Fibroblast of lung (primary cell): ENCODE data around the gene CFAP52. TPM values are rescaled to one million over a fixed set of nuclear protein-coding genes. Genes with fewer than 3 reads are reported as not detected.
A peak's percentile ranks its signal among the peaks of the same experiment; 100 is the strongest.

Experiments
- DNase-seq, 2 donors: peaks; one replicate each; pipeline versions ENCODE4 v3.0.0 to v3.0.0-alpha.2; 2010; ENCODE audit warnings: low read depth in 2 of 2
- H2AFZ ChIP-seq: 2 replicates; pipeline ENCODE4 v1.5.1; 2012; ENCODE audit warnings: low read length, control low read depth, inconsistent platforms
- H3K27ac ChIP-seq: 2 replicates; pipeline ENCODE4 v1.5.1; 2011; ENCODE audit warnings: low read length, control low read depth; ENCODE audit not compliant: insufficient read depth
- H3K27me3 ChIP-seq: 2 replicates; pipeline ENCODE4 v1.5.1; 2011; ENCODE audit warnings: mild to moderate bottlenecking, low read length; ENCODE audit not compliant: control insufficient read depth, insufficient read depth
- H3K36me3 ChIP-seq: 2 replicates; pipeline ENCODE4 v1.5.1; 2011; ENCODE audit warnings: low read length; ENCODE audit not compliant: control insufficient read depth, insufficient read depth
- H3K4me1 ChIP-seq: 2 replicates; pipeline ENCODE4 v1.5.1; 2011; ENCODE audit warnings: low read length; ENCODE audit not compliant: control insufficient read depth, insufficient read depth; ENCODE audit errors: extremely low read depth
- H3K4me2 ChIP-seq: 2 replicates; pipeline ENCODE4 v1.5.1; 2011; ENCODE audit warnings: low read length, control low read depth; ENCODE audit not compliant: insufficient read depth; ENCODE audit errors: extremely low read depth
- H3K4me3 ChIP-seq, 4 experiments: fragments of 200-600 bp in 1 of 4; sonication (generic) in 1 of 4; replicated peaks in 1 of 4; 2 replicates each; pipeline ENCODE4 v1.5.1; 2011 to 2016; ENCODE audit warnings: low read length in 4 of 4, low read depth in 3 of 4, mild to moderate bottlenecking in 3 of 4, control low read depth in 2 of 4, inconsistent platforms in 1 of 4, mixed read lengths in 1 of 4; ENCODE audit not compliant: insufficient read depth in 1 of 4; ENCODE audit errors: control extremely low read depth in 1 of 4
- H3K79me2 ChIP-seq: 2 replicates; pipeline ENCODE4 v1.5.1; 2012; ENCODE audit warnings: mild to moderate bottlenecking, low read length, inconsistent platforms; ENCODE audit not compliant: control insufficient read depth, insufficient read depth
- H3K9ac ChIP-seq: 2 replicates; pipeline ENCODE4 v1.5.1; 2011; ENCODE audit warnings: mild to moderate bottlenecking, low read length, control low read depth; ENCODE audit not compliant: insufficient read depth
- H3K9me3 ChIP-seq: 2 replicates; pipeline ENCODE4 v1.5.1; 2012; ENCODE audit warnings: low read depth, low read length; ENCODE audit not compliant: control insufficient read depth, insufficient read depth
- H4K20me1 ChIP-seq: 2 replicates; pipeline ENCODE4 v1.5.1; 2011; ENCODE audit warnings: low read length; ENCODE audit not compliant: control insufficient read depth, insufficient read depth; ENCODE audit errors: extremely low read depth
- CTCF ChIP-seq, 2 donors: IDR thresholded peaks in 1 of 2; conservative IDR thresholded peaks in 1 of 2; 1 replicate in 1 of 2; 2 replicates in 1 of 2; pipeline ENCODE4 v1.5.1; 2011 to 2012; ENCODE audit warnings: low read length in 2 of 2, control low read depth in 1 of 2, inconsistent platforms in 1 of 2, low read depth in 1 of 2, mild to moderate bottlenecking in 1 of 2
- EZH2 ChIP-seq: IDR thresholded peaks from 2 replicates; pipeline ENCODE4 v1.5.1; 2012; ENCODE audit warnings: low read length, control low read depth, mild to moderate bottlenecking; ENCODE audit errors: missing control alignments
- polyA plus RNA-seq, 2 donors: library from polyadenylated mRNA; depleted of rRNA in 1 of 2; stranded (reverse) in 1 of 2; unstranded in 1 of 2; fragments of >200 nt; gene quantifications; 2 replicates each; pipeline ENCODE4 v1.2.1, GENCODE V29; 2011 to 2012; ENCODE audit warnings: missing spikeins in 1 of 2
- total RNA-seq: library from RNA; depleted of rRNA; stranded (reverse); fragments of >200 nt; gene quantifications from 2 replicates; pipeline ENCODE4 v1.2.1, GENCODE V29; 2014

The CFAP52 gene
- total and polyA plus RNA-seq, 2 donors (not counting 1 experiment from before 2014, with no cell fraction given), result 0.33 TPM; not detected in 1

- no peak overlapping the region for H3K4me3 ChIP-seq
- H3K9me3 ChIP-seq, result no peaks in the 10 kb centered on the region
- TF ChIP-seq CTCF (conservative IDR thresholded peaks at IDR 0.05 in 1 of 2, IDR thresholded peaks at IDR 0.05 in 1 of 2; ENCODE audit: low read depth in 1 of 2, low read length in 2 of 2) (no peak), EZH2 (no peak)
- no peak for DNase-seq
- H3K27me3 ChIP-seq, result peaks cover 19% of the 10 kb centered on the region
- H3K9ac ChIP-seq, result no peak overlapping the region
- H3K79me2 ChIP-seq, result no peaks in the 10 kb centered on the region
- H3K4me1 ChIP-seq, result no peaks in the 10 kb centered on the region
- no peaks in the 10 kb centered on the region for H4K20me1 ChIP-seq
- H3K27ac ChIP-seq, result no peak overlapping the region
- no peak overlapping the region for H2AFZ ChIP-seq
- H3K4me2 ChIP-seq, result no peak overlapping the region
- no peaks in the 10 kb centered on the region for H3K36me3 ChIP-seq
Measured at GRCh38 chr17:9646546-9646885, 70.1 kb downstream of the CFAP52 start.

- no peaks in the 10 kb centered on the region for H3K9me3 ChIP-seq
- no peaks in the 10 kb centered on the region for H4K20me1 ChIP-seq
- H3K79me2 ChIP-seq, result no peaks in the 10 kb centered on the region
- H3K4me2 ChIP-seq, result no peak overlapping the region
- TF ChIP-seq EZH2, result no peak
- TF ChIP-seq CTCF (conservative IDR thresholded peaks at IDR 0.05 in 1 of 2, IDR thresholded peaks at IDR 0.05 in 1 of 2; ENCODE audit: low read depth in 1 of 2, low read length in 2 of 2), result no peak
- H3K9ac ChIP-seq, result no peak overlapping the region
- no peaks in the 10 kb centered on the region for H3K4me1 ChIP-seq
- H2AFZ ChIP-seq, result no peak overlapping the region
- peak in 1 of 2 donors; percentile 24 for DNase-seq
- no peaks in the 10 kb centered on the region for H3K36me3 ChIP-seq
- H3K4me3 ChIP-seq, result no peak overlapping the region
- peaks cover 19% of the 10 kb centered on the region for H3K27me3 ChIP-seq
- no peak overlapping the region for H3K27ac ChIP-seq
Measured at GRCh38 chr17:9647014-9647413, 70.6 kb downstream of the CFAP52 start.

GRCh38 chr17:9648521-9649110 lies 72.2 kb downstream of the CFAP52 start:
- no peak overlapping the region for H3K9ac ChIP-seq
- peaks cover 19% of the 10 kb centered on the region for H3K27me3 ChIP-seq
- no peaks in the 10 kb centered on the region for H3K9me3 ChIP-seq

More at GRCh38 chr17:9648521-9649110, 72.2 kb downstream of the CFAP52 start:
- no peak for TF ChIP-seq EZH2
- no peak for TF ChIP-seq CTCF (conservative IDR thresholded peaks at IDR 0.05 in 1 of 2, IDR thresholded peaks at IDR 0.05 in 1 of 2; ENCODE audit: low read depth in 1 of 2, low read length in 2 of 2)
- H4K20me1 ChIP-seq, result no peaks in the 10 kb centered on the region
- no peak overlapping the region for H2AFZ ChIP-seq
- no peaks in the 10 kb centered on the region for H3K79me2 ChIP-seq
- no peak for DNase-seq
- no peaks in the 10 kb centered on the region for H3K4me1 ChIP-seq
- H3K4me2 ChIP-seq, result no peak overlapping the region
- H3K27ac ChIP-seq, result no peak overlapping the region
- H3K36me3 ChIP-seq, result no peaks in the 10 kb centered on the region
- no peak overlapping the region for H3K4me3 ChIP-seq
